ENCODE measurements around the gene CLDN3. TPM values are rescaled to one million over a fixed set of nuclear protein-coding genes. Genes with fewer than 3 reads are reported as not detected.

The CLDN3 gene
- total and polyA plus RNA-seq, 2 of the 4 experiments (the other 2 are of a cell fraction): 0.12 to 0.18 TPM

- Histone ChIP-seq H2AK9ac (replicated peaks; ENCODE audit: low read depth, low read length, poor library complexity) (no peak overlapping the region), H2BK20ac (ENCODE audit: low read depth, low read length) (no peak overlapping the region), H3K4me1 (ENCODE audit: control insufficient read depth, insufficient read depth, low read length) (peaks cover 6% of the 10 kb centered on the region), H3K4ac (ENCODE audit: low read depth, low read length) (no peak overlapping the region), H2BK15ac (ENCODE audit: low read depth, low read length) (no peak overlapping the region), H3K79me1 (ENCODE audit: low read depth in 1 of 2, low read length in 2 of 2) (peaks cover 0 to 10% of the 10 kb centered on the region in 2 experiments; a peak in 2 of 4 replicates), H3K4me2 (ENCODE audit: low read depth, low read length) (no peak overlapping the region), H3K18ac (ENCODE audit: low read depth, low read length) (no peak overlapping the region), H3K23ac (ENCODE audit: low read depth, low read length) (no peak overlapping the region), H4K91ac (ENCODE audit: insufficient read depth, low read depth, low read length) (no peak overlapping the region), H2BK5ac (ENCODE audit: low read depth, low read length, poor library complexity, severe bottlenecking) (no peak overlapping the region), H4K20me1 (ENCODE audit: insufficient read depth, low read length) (peaks cover 9% of the 10 kb centered on the region), H3K9me3 (ENCODE audit: control insufficient read depth, insufficient read depth, low read length) (no peaks in the 10 kb centered on the region), H4K8ac (ENCODE audit: low read depth in 2 of 2, low read length in 2 of 2) (no peak overlapping the region), H3K9me1 (ENCODE audit: insufficient read depth, low read length) (peaks cover under 1% of the 10 kb centered on the region; the same call in 1 of the 2 replicates), H4K5ac (ENCODE audit: low read depth, low read length) (no peak overlapping the region), H2BK120ac (ENCODE audit: low read depth, low read length) (no peak overlapping the region), H3K36me3 (ENCODE audit: control insufficient read depth, insufficient read depth, low read length) (no peaks in the 10 kb centered on the region), H3K27me3 (ENCODE audit: control insufficient read depth, insufficient read depth, low read length) (no peaks in the 10 kb centered on the region), H3K14ac (replicated peaks; ENCODE audit: low read depth, low read length) (no peak overlapping the region), H3K56ac (ENCODE audit: extremely low read depth, insufficient read depth, low read length) (no peak overlapping the region), H3K4me3 (ENCODE audit: insufficient read depth, low read depth, low read length) (no peak overlapping the region), H2AFZ (replicated peaks; ENCODE audit: low read length, poor library complexity) (no peak overlapping the region), H3K27ac (ENCODE audit: insufficient read depth, low read length) (no peak overlapping the region), H2AK5ac (ENCODE audit: low read depth, low read length) (no peak overlapping the region), H3K9ac (ENCODE audit: low read depth, low read length) (no peak overlapping the region)
- DNase-seq (no peak), ATAC-seq (ENCODE audit: low read depth) (no peak)
- POLR2A ChIA-PET (ENCODE audit: unreplicated experiment): no interaction called here
- WGBS, 2 experiments (ENCODE audit: extremely low coverage in 2 of 2, insufficient read length in 1 of 2): no CpG with 5 or more reads among the region's 6 CpGs
- TF ChIP-seq RFX5 (IDR thresholded peaks at IDR 0.05; ENCODE audit: low read depth, low read length) (no peak), RAD21 (IDR thresholded peaks at IDR 0.05; ENCODE audit: low read length) (no peak), RCOR1 (IDR thresholded peaks at IDR 0.05; ENCODE audit: insufficient replicate concordance, low read length) (no peak), CTCF (conservative IDR thresholded peaks at IDR 0.05; ENCODE audit: low read depth, low read length) (no peak), MAZ (IDR thresholded peaks at IDR 0.05; ENCODE audit: borderline replicate concordance, low read depth, low read length) (no peak), ELK1 (IDR thresholded peaks at IDR 0.05; ENCODE audit: borderline replicate concordance, low read depth, low read length) (no peak), USF2 (IDR thresholded peaks at IDR 0.05; ENCODE audit: low read depth, low read length) (no peak), BHLHE40 (IDR thresholded peaks at IDR 0.05; ENCODE audit: low read depth, low read length) (no peak), FOS (IDR thresholded peaks at IDR 0.05; ENCODE audit: low read depth, low read length) (no peak), POLR2A (IDR thresholded peaks at IDR 0.05; ENCODE audit: low read depth, low read length) (no peak), SMC3 (IDR thresholded peaks at IDR 0.05; ENCODE audit: low read depth, low read length) (no peak), MXI1 (IDR thresholded peaks at IDR 0.05; ENCODE audit: borderline replicate concordance, low read depth, low read length) (no peak), NFE2L2 (IDR thresholded peaks at IDR 0.05; ENCODE audit: low read depth, low read length) (no peak)
- CTCF ChIA-PET: interaction anchor here (0.8 kb wide), 1 partner anchor 116 kb away, joined by 3 read pairs; no protein-coding TSS in a partner anchor
- intact Hi-C loops (cut with micrococcal nuclease) (no loop called here), in situ Hi-C loops (cut with MboI; ENCODE audit: low sequenced_read_pairs) (no loop called here), dilution Hi-C loops (cut with HindIII; ENCODE audit: low sequenced_read_pairs, unreplicated experiment) (no loop called here)
- BruUV-seq (replicated peaks): no TSS peak
These were observed 47.3 kb downstream of the CLDN3 start for GRCh38 chr7:73722785-73723184.
